Thyroid gland (tissue), 4 donors: ENCODE data around the gene RASGRF1. TPM values are rescaled to one million over a fixed set of nuclear protein-coding genes. Genes with fewer than 3 reads are reported as not detected.

ENCODE experiments used
- DNase-seq, 2 donors: peaks; one replicate each; pipeline ENCODE4 v3.0.0-alpha.2; 2019
- H3K27ac ChIP-seq, 3 donors: fragments of 200-600 bp; sonication (generic); 1 replicate in 2 of 3; 2 replicates in 1 of 3; pipeline ENCODE4 v1.5.1; 2016 to 2019; ENCODE audit warnings: mild to moderate bottlenecking in 1 of 3, moderate library complexity in 1 of 3
- H3K27me3 ChIP-seq: fragments of 200-600 bp; sonication (generic); one replicate; pipeline ENCODE4 v1.5.1; 2019
- H3K36me3 ChIP-seq, 2 donors: fragments of 200-600 bp; sonication (generic); one replicate each; pipeline ENCODE4 v1.5.1; 2016 to 2019
- H3K4me1 ChIP-seq, 2 donors: fragments of 200-600 bp; sonication (generic); one replicate each; pipeline ENCODE4 v1.5.1; 2017 to 2019
- H3K4me3 ChIP-seq, 3 donors: fragments of 200-600 bp; sonication (generic); replicated peaks in 1 of 3; 1 replicate in 2 of 3; 2 replicates in 1 of 3; pipeline ENCODE4 v1.5.1; 2016; ENCODE audit warnings: mild to moderate bottlenecking in 1 of 3
- H3K9me3 ChIP-seq: fragments of 200-600 bp; sonication (generic); one replicate; pipeline ENCODE4 v1.5.1; 2017
- CTCF ChIP-seq, 6 experiments: fragments of 200-600 bp in 3 of 6; fragments of 450-650 bp in 3 of 6; sonication (generic) in 3 of 6; IDR thresholded peaks; one replicate each; pipeline ENCODE4 v1.5.1; 2016 to 2019; ENCODE audit warnings: antibody characterized with exemption in 6 of 6, mild to moderate bottlenecking in 2 of 6, inconsistent platforms in 1 of 6, moderate library complexity in 1 of 6
- POLR2A ChIP-seq, 2 donors: fragments of 450-650 bp; IDR thresholded peaks; one replicate each; pipeline ENCODE4 v1.6.1; 2017; ENCODE audit warnings: antibody characterized with exemption in 2 of 2, mild to moderate bottlenecking in 2 of 2, moderate library complexity in 1 of 2
- WGBS, 2 donors: methylation state at CpG; one replicate each; pipeline ENCODE4 v1.1.5; 2017; 5-methylcytosine and 5-hydroxymethylcytosine counted together
- intact Hi-C: fragments of 100-400 bp; cut with DNase I; formaldehyde crosslinking; loops from one replicate; pipeline ENCODE4 v1.15.1; 2023
- total RNA-seq, 4 donors: library from RNA; depleted of rRNA; stranded (reverse); fragments of >200 nt; gene quantifications; one replicate each; pipeline ENCODE4 v1.2.3, GENCODE V29; 2016

RASGRF1 gene
- total RNA-seq, 4 donors from 2014 or later, result 0.40 TPM; not detected in 3

- no peak for DNase-seq
- TF ChIP-seq POLR2A (IDR thresholded peaks at IDR 0.05) (no peak), CTCF (IDR thresholded peaks at IDR 0.05) (no peak)
- intact Hi-C loops, result no loop called here
- H3K27me3 ChIP-seq, result no peaks in the 10 kb centered on the region
- 58 to 82% methylated on average over 3 to 9 of the region's 10 CpGs for WGBS, 2 donors
- H3K4me3 ChIP-seq, result no peak overlapping the region
- peaks cover 0 to 1% of the 10 kb centered on the region in 2 donors for H3K4me1 ChIP-seq
- H3K27ac ChIP-seq, result no peak overlapping the region
- H3K9me3 ChIP-seq, result no peaks in the 10 kb centered on the region
- H3K36me3 ChIP-seq, result no peaks in the 10 kb centered on the region
These were observed 96.5 kb downstream of the RASGRF1 start for GRCh38 chr15:78993931-78994530.

- DNase-seq, result no peak
- Histone ChIP-seq H3K9me3 (no peaks in the 10 kb centered on the region), H3K27ac (no peak overlapping the region), H3K27me3 (no peaks in the 10 kb centered on the region), H3K4me3 (no peak overlapping the region), H3K36me3 (no peaks in the 10 kb centered on the region), H3K4me1 (peaks cover 0 to 5% of the 10 kb centered on the region in 2 donors)
- intact Hi-C loops, result no loop called here
- WGBS, 2 donors, result 90 to 91% methylated on average over 4 of the region's 4 CpGs
- TF ChIP-seq POLR2A (IDR thresholded peaks at IDR 0.05) (no peak), CTCF (IDR thresholded peaks at IDR 0.05) (no peak)
These were observed 97.2 kb downstream of the RASGRF1 start for GRCh38 chr15:78993257-78993930.

- no peaks in the 10 kb centered on the region for H3K27me3 ChIP-seq
- 76% methylated on average over 15 to 17 of the region's 17 CpGs for WGBS, 2 donors
- peak in 1 of 2 donors; percentile 5 for DNase-seq
- no peak overlapping the region for H3K4me3 ChIP-seq
- H3K27ac ChIP-seq, result no peak overlapping the region
- no peaks in the 10 kb centered on the region for H3K36me3 ChIP-seq
- TF ChIP-seq CTCF (IDR thresholded peaks at IDR 0.05) (no peak), POLR2A (IDR thresholded peaks at IDR 0.05) (no peak)
- intact Hi-C loops, result no loop called here
- H3K9me3 ChIP-seq, result no peaks in the 10 kb centered on the region
- peaks cover 0 to 9% of the 10 kb centered on the region in 2 donors for H3K4me1 ChIP-seq
These were observed 97.9 kb downstream of the RASGRF1 start for GRCh38 chr15:78992416-78993256.

GRCh38 chr15:78991879-78992278 lies 98.7 kb downstream of the RASGRF1 start:
- no peaks in the 10 kb centered on the region for H3K27me3 ChIP-seq
- no peak for DNase-seq
- intact Hi-C loops, result no loop called here
- WGBS, 2 donors, result 90 to 91% methylated on average over 12 to 15 of the region's 15 CpGs
- TF ChIP-seq POLR2A (IDR thresholded peaks at IDR 0.05), result no peak
- no peak for TF ChIP-seq CTCF (IDR thresholded peaks at IDR 0.05)
- H3K4me3 ChIP-seq, result no peak overlapping the region
- H3K4me1 ChIP-seq, result peaks cover 0 to 9% of the 10 kb centered on the region in 2 donors
- no peak overlapping the region for H3K27ac ChIP-seq
- H3K36me3 ChIP-seq, result no peaks in the 10 kb centered on the region
- no peaks in the 10 kb centered on the region for H3K9me3 ChIP-seq
